PFSK-1 (cell line): ENCODE data around the gene NDFIP2.

Source experiments
- POLR2AphosphoS5 ChIP-seq: IDR thresholded peaks from 2 replicates; pipeline ENCODE4 v1.6.1; 2012; ENCODE audit warnings: low read depth, mild to moderate bottlenecking, control low read depth, low read length, moderate library complexity
- TAF1 ChIP-seq: IDR thresholded peaks from 2 replicates; pipeline ENCODE4 v1.6.1; 2012; ENCODE audit warnings: low read length, control low read depth, borderline replicate concordance; ENCODE audit not compliant: insufficient read depth
- TF ChIP-seq, protein P1 (sequence below), 2 experiments: IDR thresholded peaks; 2 replicates each; pipeline versions ENCODE4 v1.6.1 to v1.8.0; 2011 to 2012; ENCODE audit warnings: low read depth in 2 of 2, low read length in 2 of 2, control low read depth in 1 of 2, inconsistent platforms in 1 of 2, mild to moderate bottlenecking in 1 of 2, moderate library complexity in 1 of 2; ENCODE audit not compliant: insufficient read depth in 1 of 2

DNA sequence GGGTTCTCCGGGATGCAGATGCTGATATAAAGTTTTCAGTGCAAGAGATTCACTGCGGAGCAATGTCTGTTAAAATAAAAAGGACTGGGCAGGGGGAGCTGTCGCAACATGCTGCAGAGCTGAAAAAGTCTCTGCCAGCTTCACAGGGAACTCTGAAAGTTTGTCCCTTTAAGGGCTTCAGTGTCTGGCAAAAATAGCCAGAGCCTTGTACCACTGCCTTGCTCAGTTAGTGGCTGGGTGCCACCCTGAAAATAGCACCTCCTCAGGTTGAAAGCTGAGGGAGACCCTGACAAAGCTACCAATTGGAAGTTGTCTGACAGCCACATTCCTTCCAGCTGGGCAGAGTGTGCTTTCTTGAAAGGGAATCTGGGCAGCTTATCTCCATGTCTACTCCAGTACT, 3.0 kb upstream of the NDFIP2 start:
- TF ChIP-seq, protein P1, sequence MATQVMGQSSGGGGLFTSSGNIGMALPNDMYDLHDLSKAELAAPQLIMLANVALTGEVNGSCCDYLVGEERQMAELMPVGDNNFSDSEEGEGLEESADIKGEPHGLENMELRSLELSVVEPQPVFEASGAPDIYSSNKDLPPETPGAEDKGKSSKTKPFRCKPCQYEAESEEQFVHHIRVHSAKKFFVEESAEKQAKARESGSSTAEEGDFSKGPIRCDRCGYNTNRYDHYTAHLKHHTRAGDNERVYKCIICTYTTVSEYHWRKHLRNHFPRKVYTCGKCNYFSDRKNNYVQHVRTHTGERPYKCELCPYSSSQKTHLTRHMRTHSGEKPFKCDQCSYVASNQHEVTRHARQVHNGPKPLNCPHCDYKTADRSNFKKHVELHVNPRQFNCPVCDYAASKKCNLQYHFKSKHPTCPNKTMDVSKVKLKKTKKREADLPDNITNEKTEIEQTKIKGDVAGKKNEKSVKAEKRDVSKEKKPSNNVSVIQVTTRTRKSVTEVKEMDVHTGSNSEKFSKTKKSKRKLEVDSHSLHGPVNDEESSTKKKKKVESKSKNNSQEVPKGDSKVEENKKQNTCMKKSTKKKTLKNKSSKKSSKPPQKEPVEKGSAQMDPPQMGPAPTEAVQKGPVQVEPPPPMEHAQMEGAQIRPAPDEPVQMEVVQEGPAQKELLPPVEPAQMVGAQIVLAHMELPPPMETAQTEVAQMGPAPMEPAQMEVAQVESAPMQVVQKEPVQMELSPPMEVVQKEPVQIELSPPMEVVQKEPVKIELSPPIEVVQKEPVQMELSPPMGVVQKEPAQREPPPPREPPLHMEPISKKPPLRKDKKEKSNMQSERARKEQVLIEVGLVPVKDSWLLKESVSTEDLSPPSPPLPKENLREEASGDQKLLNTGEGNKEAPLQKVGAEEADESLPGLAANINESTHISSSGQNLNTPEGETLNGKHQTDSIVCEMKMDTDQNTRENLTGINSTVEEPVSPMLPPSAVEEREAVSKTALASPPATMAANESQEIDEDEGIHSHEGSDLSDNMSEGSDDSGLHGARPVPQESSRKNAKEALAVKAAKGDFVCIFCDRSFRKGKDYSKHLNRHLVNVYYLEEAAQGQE (IDR thresholded peaks at IDR 0.05; ENCODE audit: insufficient read depth in 1 of 2, low read depth in 2 of 2, low read length in 2 of 2), result no peak
- TF ChIP-seq POLR2AphosphoS5 (no peak), TAF1 (no peak)
